Muscle of leg (tissue), 11 donors: ENCODE data around the gene WIZ. TPM values are rescaled to one million over a fixed set of nuclear protein-coding genes. Genes with fewer than 3 reads are reported as not detected.

ENCODE experiments used
- DNase-seq: peaks from one replicate; pipeline ENCODE4 v3.0.0; 2013
- H3K27ac ChIP-seq: one replicate; pipeline ENCODE4 v1.5.1; 2013; ENCODE audit warnings: mild to moderate bottlenecking, low read length, control low read depth
- H3K27me3 ChIP-seq: one replicate; pipeline ENCODE4 v1.6.1; 2013; ENCODE audit warnings: low read length; ENCODE audit not compliant: control insufficient read depth, insufficient read depth
- H3K36me3 ChIP-seq: one replicate; pipeline ENCODE4 v1.6.1; 2013; ENCODE audit warnings: low read length; ENCODE audit not compliant: control insufficient read depth, insufficient read depth
- H3K4me1 ChIP-seq: one replicate; pipeline ENCODE4 v1.6.1; 2013; ENCODE audit warnings: low read length; ENCODE audit not compliant: control insufficient read depth, insufficient read depth
- H3K4me3 ChIP-seq: one replicate; pipeline ENCODE4 v1.5.1; 2013; ENCODE audit warnings: low read length, control low read depth
- H3K9me3 ChIP-seq: replicated peaks from 2 replicates; pipeline ENCODE4 v1.6.1; 2013; ENCODE audit warnings: low read depth, low read length; ENCODE audit not compliant: control insufficient read depth
- WGBS: methylation state at CpG from one replicate; pipeline ENCODE4 v1.1.5; 2013; ENCODE audit warnings: missing lambda C conversion rate; ENCODE audit not compliant: insufficient coverage; 5-methylcytosine and 5-hydroxymethylcytosine counted together
- polyA plus RNA-seq, 8 donors: library from polyadenylated mRNA; unstranded; fragments of 120-200 nt; gene quantifications; one replicate each; pipeline versions ENCODE4 v1.2.1 to v1.2.3, GENCODE V29; 2013; ENCODE audit warnings: inconsistent platforms in 1 of 8, low replicate concordance in 1 of 8; ENCODE audit not compliant: insufficient read length in 8 of 8, insufficient read depth in 1 of 8
- total RNA-seq: library from RNA; stranded (reverse); fragments of 120-200 nt; gene quantifications from one replicate; pipeline ENCODE4 v1.2.4, GENCODE V29; 2013

WIZ gene
- total and polyA plus RNA-seq, 9 donors = 6.8 to 38.1 (median 31.7) TPM

DNA sequence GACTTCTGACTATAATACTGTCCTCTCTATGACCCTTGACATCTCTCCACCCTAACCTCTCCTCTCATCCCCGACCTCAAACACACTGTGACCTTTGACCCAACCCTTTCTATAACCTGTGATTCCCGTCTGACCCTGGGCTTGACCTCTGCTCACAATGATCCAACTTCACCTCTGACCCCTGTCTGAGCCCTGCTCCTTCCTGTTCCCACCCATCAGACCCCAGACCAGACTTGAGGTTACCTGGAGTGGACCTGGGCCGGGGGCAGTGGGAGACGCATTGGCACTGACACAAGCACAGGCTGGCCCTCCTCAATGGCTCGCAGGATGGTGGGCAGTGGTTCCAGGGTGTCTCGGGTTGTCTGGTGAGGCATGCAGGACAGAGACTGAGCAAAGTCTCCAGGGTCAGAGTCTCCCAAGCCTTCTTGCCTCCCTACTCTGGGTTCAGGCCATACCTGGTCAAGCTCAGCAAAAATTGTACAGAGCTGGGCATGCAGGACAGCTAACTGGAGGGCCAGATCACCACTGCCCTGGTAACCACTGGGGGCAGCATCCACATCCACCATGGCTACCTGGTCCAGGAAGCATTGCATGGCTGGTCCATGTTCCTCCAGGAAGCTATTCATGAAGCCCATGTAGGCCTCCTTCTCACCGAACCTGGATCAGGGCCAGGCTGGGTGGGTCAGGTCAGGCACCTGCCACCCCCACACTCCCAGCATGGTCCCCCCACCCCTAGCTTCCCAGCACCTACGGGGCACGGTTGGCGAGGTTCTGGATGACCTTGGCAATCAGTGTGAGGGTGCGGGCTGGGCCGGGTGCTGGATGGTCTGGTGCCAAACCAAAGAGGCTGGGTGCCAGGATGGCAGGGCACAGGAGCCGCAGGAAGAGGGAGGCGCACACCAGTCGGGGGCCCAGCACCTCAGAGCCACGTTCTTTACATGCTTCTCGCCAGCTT, 4.4 kb upstream of the WIZ start:
- Histone ChIP-seq H3K27ac (no peak overlapping the region), H3K36me3 (no peaks in the 10 kb centered on the region), H3K4me1 (peaks cover 29% of the 10 kb centered on the region), H3K9me3 (no peaks in the 10 kb centered on the region), H3K27me3 (peaks cover 47% of the 10 kb centered on the region), H3K4me3 (no peak overlapping the region)
- DNase-seq = no peak
- 88% methylated on average over 17 of the region's 17 CpGs for WGBS

- H3K4me1 ChIP-seq = peaks cover 39% of the 10 kb centered on the region
- WGBS = 17% methylated on average over 31 of the region's 44 CpGs
- peak overlapping the region; percentile 28 for H3K4me3 ChIP-seq
- H3K36me3 ChIP-seq = no peaks in the 10 kb centered on the region
- no peak for DNase-seq
- peaks cover 38% of the 10 kb centered on the region for H3K27me3 ChIP-seq
- no peaks in the 10 kb centered on the region for H3K9me3 ChIP-seq
- peak overlapping the region; percentile 79 for H3K27ac ChIP-seq
These were observed 3.4 kb upstream of the WIZ start for GRCh38 chr19:15453091-15453578.

- H3K36me3 ChIP-seq = no peaks in the 10 kb centered on the region
- no peaks in the 10 kb centered on the region for H3K9me3 ChIP-seq
- 12% methylated on average over 32 of the region's 37 CpGs for WGBS
- H3K27me3 ChIP-seq = peaks cover 32% of the 10 kb centered on the region
- peak; percentile 93 for DNase-seq
- H3K4me3 ChIP-seq = peak overlapping the region; percentile 28
- peak overlapping the region; percentile 79 for H3K27ac ChIP-seq
- H3K4me1 ChIP-seq = peaks cover 37% of the 10 kb centered on the region
These were observed 2.6 kb upstream of the WIZ start for GRCh38 chr19:15452111-15453047.

DNA sequence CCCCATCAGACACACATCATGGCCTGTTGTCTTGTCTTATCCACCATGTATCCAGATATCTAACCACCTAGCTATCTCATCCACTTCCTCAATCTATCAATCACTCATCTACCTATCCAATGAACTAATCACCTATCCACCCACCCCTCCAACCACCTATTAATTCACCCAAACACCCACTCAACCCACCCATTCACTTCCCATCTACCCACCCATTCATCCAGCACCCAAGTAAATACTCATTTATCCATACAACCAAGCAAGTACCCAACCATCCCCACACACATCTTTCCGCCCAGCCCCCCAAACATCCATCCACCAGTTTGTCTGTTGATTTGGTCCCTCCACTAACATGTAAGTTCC, 753 bp upstream of the WIZ start:
- Histone ChIP-seq H3K27me3 (peaks cover 16% of the 10 kb centered on the region), H3K4me3 (no peak overlapping the region), H3K9me3 (no peaks in the 10 kb centered on the region), H3K36me3 (peaks cover 2% of the 10 kb centered on the region), H3K4me1 (peaks cover 41% of the 10 kb centered on the region), H3K27ac (peak overlapping the region; percentile 77)
- 78% methylated on average over 1 of the region's 1 CpG for WGBS
- DNase-seq = no peak

GRCh38 chr19:15448778-15449619, 757 bp downstream of the WIZ start:
- Histone ChIP-seq H3K4me3 (peak overlapping the region; percentile 54), H3K36me3 (peaks cover 2% of the 10 kb centered on the region), H3K4me1 (peaks cover 56% of the 10 kb centered on the region), H3K27ac (no peak overlapping the region), H3K27me3 (peaks cover 2% of the 10 kb centered on the region), H3K9me3 (no peaks in the 10 kb centered on the region)
- under 1% methylated on average over 26 of the region's 43 CpGs for WGBS
- peak; percentile 60 for DNase-seq

DNA sequence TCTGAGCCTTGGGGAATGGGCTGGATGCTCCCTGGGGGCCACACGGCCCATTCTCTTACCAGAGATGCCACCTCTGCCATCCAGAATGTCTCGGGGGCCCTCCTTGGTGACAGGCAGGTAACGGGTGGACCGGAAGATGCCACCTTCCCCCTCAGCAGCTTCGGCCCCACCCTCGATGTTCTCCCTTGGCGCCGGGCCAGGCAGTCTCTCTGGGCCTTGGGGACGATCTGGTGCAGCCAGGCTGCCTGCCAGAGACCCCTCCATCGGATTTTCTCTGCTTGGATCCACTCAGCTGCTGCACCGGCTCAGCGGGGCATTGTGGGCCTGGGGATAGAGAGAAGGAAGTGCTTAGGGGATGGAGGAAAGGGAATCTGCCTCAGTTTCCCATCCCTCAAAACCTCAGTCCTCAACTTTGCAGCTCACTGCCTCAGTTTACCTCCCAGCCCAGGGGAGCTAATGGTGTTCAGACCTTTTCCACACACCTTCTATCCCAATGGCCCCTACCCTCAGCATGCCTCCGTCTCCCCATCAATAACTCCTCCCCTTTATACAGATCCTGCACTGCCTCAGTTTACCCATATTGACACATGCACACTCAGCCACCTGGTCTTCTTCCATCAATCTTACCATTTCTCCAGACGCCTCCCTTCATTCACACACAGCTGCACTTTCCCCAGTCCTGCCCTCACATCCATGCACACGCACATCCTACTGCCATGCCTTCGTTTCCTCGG, 1.5 kb downstream of the WIZ start:
- WGBS = 49% methylated on average over 14 of the region's 17 CpGs
- Histone ChIP-seq H3K4me1 (peaks cover 60% of the 10 kb centered on the region), H3K27ac (no peak overlapping the region), H3K9me3 (no peaks in the 10 kb centered on the region), H3K27me3 (peaks cover 2% of the 10 kb centered on the region), H3K36me3 (peaks cover 2% of the 10 kb centered on the region), H3K4me3 (no peak overlapping the region)
- DNase-seq = no peak

DNA sequence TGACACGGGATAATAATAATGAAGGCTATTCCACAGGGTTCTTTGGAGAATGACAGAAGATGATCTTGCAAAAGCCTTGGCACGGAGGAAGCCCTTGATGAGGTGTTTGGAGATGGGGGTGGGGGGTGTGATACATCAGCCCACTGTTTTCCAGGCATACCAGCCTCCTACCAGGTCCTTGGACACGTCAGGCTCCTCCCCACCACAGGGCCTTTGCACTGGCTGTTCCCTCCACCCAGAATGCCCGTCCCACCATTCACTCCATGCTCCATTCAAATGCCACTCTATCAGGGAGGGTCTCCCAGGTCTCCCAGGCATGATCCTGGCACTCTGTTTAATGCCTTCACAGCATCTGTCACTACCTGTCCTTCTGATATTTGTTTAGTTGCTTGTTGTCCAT, 2.7 kb downstream of the WIZ start:
- 86% methylated on average over 3 of the region's 4 CpGs for WGBS
- DNase-seq = no peak
- H3K27me3 ChIP-seq = peaks cover 2% of the 10 kb centered on the region

GRCh38 chr19:15445807-15446376, 3.9 kb downstream of the WIZ start:
- Histone ChIP-seq H3K36me3 (peaks cover 2% of the 10 kb centered on the region), H3K27ac (no peak overlapping the region), H3K4me3 (no peak overlapping the region), H3K4me1 (peaks cover 52% of the 10 kb centered on the region), H3K27me3 (peaks cover 2% of the 10 kb centered on the region), H3K9me3 (no peaks in the 10 kb centered on the region)
- WGBS = no CpG with 5 or more reads among the region's 7 CpGs
- no peak for DNase-seq

More for the DNA sequence above, 2.7 kb downstream of the WIZ start:
- Histone ChIP-seq H3K36me3 (peaks cover 2% of the 10 kb centered on the region), H3K4me3 (no peak overlapping the region), H3K4me1 (peaks cover 52% of the 10 kb centered on the region), H3K9me3 (no peaks in the 10 kb centered on the region), H3K27ac (no peak overlapping the region)

GRCh38 chr19:15445227-15445605, 4.5 kb downstream of the WIZ start:
- Histone ChIP-seq H3K9me3 (no peaks in the 10 kb centered on the region), H3K27me3 (peaks cover 2% of the 10 kb centered on the region), H3K4me3 (no peak overlapping the region), H3K36me3 (peaks cover 2% of the 10 kb centered on the region), H3K27ac (peak overlapping the region; percentile 1), H3K4me1 (peaks cover 54% of the 10 kb centered on the region)
- DNase-seq = no peak
- WGBS = 84% methylated on average over 9 of the region's 9 CpGs
